Activated CD4-positive, alpha-beta T cell treated with anti-CD3 and anti-CD28 coated beads for 36 hours (primary cell): ENCODE results near the gene DUS3L. TPM values are rescaled to one million over a fixed set of nuclear protein-coding genes. Genes with fewer than 3 reads are reported as not detected.
A peak's percentile ranks its signal among the peaks of the same experiment; 100 is the strongest.

Experiments
- ATAC-seq: fragments of 200-7000 bp; cut with Tn5 transposase; one replicate; pipeline ENCODE4 v1.10.0; 2021; ENCODE audit warnings: mild to moderate bottlenecking, moderate library complexity
- CTCF ChIA-PET: fragments of 350-600 bp; sonication (Branson Sonifier 250); formaldehyde crosslinking; loops from one replicate; lab custom pipeline; 2021; ENCODE audit warnings: antibody characterized with exemption; lab: Charles Lee
- POLR2A ChIA-PET: fragments of 350-600 bp; sonication (Branson Sonifier 250); formaldehyde crosslinking; loops from one replicate; lab custom pipeline; 2021; ENCODE audit warnings: antibody characterized with exemption, inconsistent platforms; lab: Charles Lee
- DNase-seq: peaks from one replicate; pipeline ENCODE4 v3.0.0-alpha.2; 2020
- H3K27ac Mint-ChIP-seq: one replicate; pipeline ENCODE4 v1.8.0; 2021; ENCODE audit warnings: mixed read lengths
- H3K27me3 Mint-ChIP-seq: one replicate; pipeline ENCODE4 v1.8.0; 2021; ENCODE audit warnings: mixed read lengths
- H3K36me3 Mint-ChIP-seq: one replicate; pipeline ENCODE4 v1.8.0; 2021; ENCODE audit warnings: low read depth, mixed read lengths
- H3K4me1 Mint-ChIP-seq: one replicate; pipeline ENCODE4 v1.8.0; 2021; ENCODE audit warnings: mixed read lengths
- H3K4me3 Mint-ChIP-seq: one replicate; pipeline ENCODE4 v1.8.0; 2021; ENCODE audit warnings: mild to moderate bottlenecking, moderate library complexity, mixed read lengths
- H3K9me3 Mint-ChIP-seq: one replicate; pipeline ENCODE4 v1.8.0; 2021; ENCODE audit warnings: low read depth, mixed read lengths
- intact Hi-C, 2 experiments: fragments of 100-400 bp; cut with DNase I in 1 of 2; cut with micrococcal nuclease in 1 of 2; formaldehyde crosslinking; loops; one replicate each; pipeline versions ENCODE4 v1.14.2 to v1.15.1; 2022 to 2024; cut with DNase I, micrococcal nuclease
- total RNA-seq, 2 experiments: library from RNA; stranded (reverse); gene quantifications; one replicate each; pipeline ENCODE4 v1.2.3, GENCODE V29; 2021

DUS3L gene
- total RNA-seq, 2 experiments from 2014 or later = 59.4 to 63.9 TPM

DNA sequence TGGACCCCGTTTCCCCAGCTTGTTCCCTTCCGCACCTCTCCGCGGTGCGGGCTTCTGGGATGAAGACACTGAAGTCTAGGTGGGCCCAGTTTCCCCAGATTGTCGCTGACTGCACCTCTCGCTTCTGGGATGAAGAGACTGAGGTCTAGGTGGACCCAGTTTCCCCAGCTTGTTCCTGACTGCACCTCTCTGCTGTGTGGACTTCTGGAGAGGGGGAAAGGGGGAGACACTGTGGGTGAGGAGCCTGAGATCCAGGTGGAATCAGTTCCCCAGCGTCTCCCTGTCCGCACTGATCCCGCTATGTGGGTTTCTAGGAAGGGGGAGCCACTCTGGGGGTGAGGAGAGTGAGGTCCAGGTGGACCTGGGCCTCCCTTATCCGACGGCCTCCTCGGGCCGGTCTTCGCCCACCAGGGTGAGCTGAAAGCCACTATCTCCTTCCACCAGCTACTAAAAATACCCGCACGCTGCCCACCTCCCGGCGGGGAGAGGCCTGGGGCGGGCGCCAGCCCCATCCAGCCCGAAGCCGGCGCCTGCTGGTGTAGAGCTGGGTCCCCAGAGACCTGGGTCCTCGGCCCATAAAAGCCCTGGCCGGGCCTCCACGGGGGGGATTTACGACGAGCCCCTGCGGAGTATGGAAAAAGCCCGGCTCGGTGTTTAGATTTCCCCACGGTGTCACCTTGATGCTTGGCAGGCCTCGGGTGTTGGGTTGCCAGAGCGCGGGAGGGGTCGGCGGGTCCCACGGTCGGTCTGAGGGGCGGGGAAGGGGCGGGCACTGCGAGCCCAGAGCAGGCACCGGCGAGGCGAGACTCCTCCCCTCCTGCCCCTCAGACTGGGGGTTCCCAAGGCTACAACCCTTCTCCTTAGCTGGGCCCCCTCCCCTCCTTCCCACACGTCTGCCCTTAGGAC is 38.0 kb upstream of the DUS3L start:
- ATAC-seq (no peak), DNase-seq (peak; percentile 53)
- Mint-ChIP-seq H3K27me3 (no peaks in the 10 kb centered on the region), H3K4me3 (peak overlapping the region; percentile 92), H3K27ac (peak overlapping the region; percentile 96), H3K9me3 (no peaks in the 10 kb centered on the region), H3K36me3 (no peaks in the 10 kb centered on the region), H3K4me1 (peaks cover 4% of the 10 kb centered on the region)
- ChIA-PET CTCF (interaction anchor here (0.8 to 2.9 kb wide), 8 partner anchors 18 to 139 kb away, joined by 3 to 33 read pairs (median 4); partner anchors contain the start of genes NDUFA11, NRTN and VMAC), POLR2A (interaction anchor here (0.5 to 2.8 kb wide), 8 partner anchors 11 to 1155 kb away, joined by 3 to 25 read pairs (median 6); partner anchors contain the start of genes CATSPERD, DUS3L, LONP1 and NDUFA11)
- intact Hi-C loops = loop anchor here (1.0 to 5.0 kb wide), 12 partner anchors 25 to 1822 kb away; partner anchors contain the start of genes VMAC (in 2 of the 2), CATSPERD (in 1 of the 2), CRB3 (in 1 of the 2) and LONP1 (in 1 of the 2)

DNA sequence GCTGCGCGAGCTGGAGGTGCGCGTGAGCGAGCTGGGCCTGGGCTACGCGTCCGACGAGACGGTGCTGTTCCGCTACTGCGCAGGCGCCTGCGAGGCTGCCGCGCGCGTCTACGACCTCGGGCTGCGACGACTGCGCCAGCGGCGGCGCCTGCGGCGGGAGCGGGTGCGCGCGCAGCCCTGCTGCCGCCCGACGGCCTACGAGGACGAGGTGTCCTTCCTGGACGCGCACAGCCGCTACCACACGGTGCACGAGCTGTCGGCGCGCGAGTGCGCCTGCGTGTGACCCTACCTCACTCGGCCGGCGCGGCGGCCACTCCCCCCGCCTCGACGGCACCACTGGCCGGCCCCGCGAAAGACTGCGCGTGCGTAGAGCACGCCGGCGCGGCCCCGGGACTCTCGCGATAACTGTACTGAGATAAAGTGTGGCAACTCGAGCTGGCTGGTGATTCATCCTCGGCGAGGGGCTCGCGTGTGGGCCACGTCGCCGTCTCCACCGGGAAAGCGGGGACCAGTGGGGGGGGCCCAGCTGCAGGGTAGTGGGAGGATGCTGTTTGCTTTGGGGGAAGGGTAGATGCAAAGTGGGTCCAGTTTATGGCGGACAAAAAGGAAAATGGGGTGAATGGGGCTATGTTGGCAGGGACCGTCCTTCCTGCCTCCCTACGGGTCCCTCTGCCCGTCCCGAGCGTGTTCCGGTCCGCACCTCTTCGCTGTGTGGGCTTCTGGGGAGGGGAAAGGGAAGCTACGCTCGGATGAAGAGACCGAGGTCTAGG is 37.1 kb upstream of the DUS3L start:
- peak; percentile 84 for ATAC-seq
- DNase-seq = peak; percentile 98
- H3K4me3 Mint-ChIP-seq = peak overlapping the region; percentile 92
- H3K4me1 Mint-ChIP-seq = peaks cover 4% of the 10 kb centered on the region
- H3K36me3 Mint-ChIP-seq = no peaks in the 10 kb centered on the region
- ChIA-PET CTCF (interaction anchor here (0.6 to 2.9 kb wide), 10 partner anchors 17 to 1299 kb away, joined by 3 to 33 read pairs (median 4); partner anchors contain the start of genes NDUFA11, NRTN and VMAC), POLR2A (interaction anchor here (0.5 to 2.8 kb wide), 7 partner anchors 12 to 859 kb away, joined by 4 to 25 read pairs (median 6); partner anchors contain the start of genes CATSPERD, DUS3L, KDM4B and LONP1)
- H3K27me3 Mint-ChIP-seq = no peaks in the 10 kb centered on the region
- no peaks in the 10 kb centered on the region for H3K9me3 Mint-ChIP-seq
- intact Hi-C loops = loop anchor here (1.0 to 5.0 kb wide), 13 partner anchors 24 to 1821 kb away; partner anchors contain the start of genes VMAC (in 2 of the 2), CATSPERD (in 1 of the 2), CRB3 (in 1 of the 2) and LONP1 (in 1 of the 2)
- peak overlapping the region; percentile 96 for H3K27ac Mint-ChIP-seq

DNA sequence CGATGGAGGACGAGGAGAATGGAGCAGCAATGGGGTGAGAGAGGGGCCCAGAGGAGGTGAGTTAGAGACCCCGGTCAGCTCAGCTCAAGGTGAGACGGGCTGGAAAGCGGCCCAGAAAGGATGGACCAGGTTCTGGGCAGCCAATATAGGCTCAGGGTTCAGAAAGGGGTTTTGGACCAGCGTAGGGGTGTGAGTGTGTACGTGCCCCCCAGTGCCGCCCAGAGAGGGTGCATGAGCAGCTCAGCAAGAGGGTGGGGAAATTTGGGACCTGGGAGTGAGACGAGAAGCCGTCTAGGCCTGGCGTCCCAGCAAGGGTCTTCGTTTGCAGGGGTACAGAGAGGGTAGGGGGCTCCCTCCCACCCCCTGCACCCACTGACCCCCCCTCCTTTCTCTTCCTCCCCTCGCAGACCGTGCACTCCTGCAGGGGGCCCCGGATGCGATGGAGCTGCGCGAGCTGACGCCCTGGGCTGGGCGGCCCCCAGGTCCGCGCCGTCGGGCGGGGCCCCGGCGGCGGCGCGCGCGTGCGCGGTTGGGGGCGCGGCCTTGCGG is 36.5 kb upstream of the DUS3L start:
- Mint-ChIP-seq H3K36me3 (no peaks in the 10 kb centered on the region), H3K27me3 (no peaks in the 10 kb centered on the region), H3K9me3 (no peaks in the 10 kb centered on the region), H3K27ac (peak overlapping the region; percentile 84), H3K4me3 (peak overlapping the region; percentile 92), H3K4me1 (peaks cover 4% of the 10 kb centered on the region)
- DNase-seq (no peak), ATAC-seq (no peak)
- ChIA-PET CTCF (interaction anchor here (0.6 to 2.9 kb wide), 8 partner anchors 16 to 1299 kb away, joined by 3 to 33 read pairs (median 4); partner anchors contain the start of genes NRTN and VMAC), POLR2A (interaction anchor here (1.5 to 2.8 kb wide), 5 partner anchors 23 to 859 kb away, joined by 4 to 25 read pairs (median 12); partner anchors contain the start of genes CATSPERD, DUS3L, KDM4B and LONP1)
- intact Hi-C loops = loop anchor here in 1 of 2 experiments (2.0 to 5.0 kb wide), 3 partner anchors 125 to 1820 kb away; partner anchors contain the start of genes CRB3 and PIAS4

DNA sequence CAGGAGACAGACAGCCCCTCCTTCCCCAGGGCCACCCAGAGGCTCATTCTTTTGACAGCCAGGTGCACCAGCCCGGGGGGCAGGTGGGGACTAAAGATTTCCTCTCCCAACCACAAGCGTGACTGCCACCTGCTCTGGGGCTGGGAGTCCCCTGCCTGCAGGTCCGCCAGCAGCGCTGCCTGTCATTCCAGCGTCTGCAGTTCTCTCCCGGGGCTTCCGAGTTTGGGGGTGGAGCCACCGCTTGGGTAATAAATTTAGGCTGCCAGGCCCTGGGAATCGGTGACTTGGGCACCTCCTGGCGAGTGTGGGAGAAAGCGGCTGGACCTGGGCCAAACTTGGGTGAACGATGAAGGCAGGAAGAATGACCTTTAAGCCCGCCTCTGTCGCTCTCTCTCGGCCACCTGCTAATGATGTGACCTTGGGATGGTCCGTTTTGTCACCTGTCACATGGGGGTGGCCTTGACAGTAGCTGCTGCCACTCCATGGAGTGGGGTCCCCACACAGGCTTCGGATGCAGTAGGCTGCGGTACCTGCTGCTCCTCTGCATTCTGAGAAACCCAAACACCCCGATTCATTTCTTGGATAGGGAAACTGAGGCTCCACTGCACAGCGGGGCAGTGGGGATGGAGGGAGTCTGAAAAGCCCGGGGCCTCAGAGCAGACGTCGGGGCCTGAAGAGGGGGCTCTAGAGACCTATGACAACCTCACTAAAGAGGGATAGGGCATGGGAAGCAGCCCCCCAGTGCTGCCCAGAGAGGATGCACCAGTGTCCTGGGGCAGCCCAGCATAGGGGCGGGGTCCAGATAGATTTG is 35.8 kb upstream of the DUS3L start:
- Mint-ChIP-seq H3K27me3 (no peaks in the 10 kb centered on the region), H3K27ac (peak overlapping the region; percentile 84), H3K4me3 (peak overlapping the region; percentile 92), H3K9me3 (no peaks in the 10 kb centered on the region), H3K36me3 (no peaks in the 10 kb centered on the region), H3K4me1 (peaks cover 4% of the 10 kb centered on the region)
- ChIA-PET CTCF (interaction anchor here (2.9 kb wide), 1 partner anchor 23 kb away, joined by 33 read pairs; the partner anchor contains the start of gene NRTN), POLR2A (interaction anchor here (1.5 to 2.5 kb wide), 2 partner anchors 23 to 858 kb away, joined by 4 to 18 read pairs; partner anchors contain the start of gene KDM4B)
- peak; percentile 49 for DNase-seq
- intact Hi-C loops = loop anchor here in 1 of 2 experiments (2.0 to 5.0 kb wide), 3 partner anchors 126 to 1819 kb away; partner anchors contain the start of genes CRB3 and PIAS4
- ATAC-seq = no peak

DNA sequence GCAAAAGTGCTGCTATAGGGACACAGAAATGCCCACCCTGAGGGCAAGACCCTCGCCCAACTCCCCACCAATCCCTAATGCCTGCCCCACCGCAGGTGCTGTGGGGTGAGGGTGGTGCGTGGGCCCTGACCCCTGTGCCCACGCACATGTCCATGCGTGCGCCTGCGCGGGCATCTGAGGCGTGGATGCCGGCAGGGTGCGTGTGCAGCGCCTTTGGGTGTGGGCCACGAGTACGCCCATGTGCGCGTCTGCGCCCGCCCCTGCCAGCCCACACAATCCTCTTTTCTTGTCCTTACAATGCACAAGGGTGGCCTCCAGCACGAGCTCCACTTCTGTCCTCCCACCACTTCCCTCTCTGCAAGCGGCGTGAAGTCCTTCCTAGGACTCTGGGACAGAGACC is 34.2 kb upstream of the DUS3L start:
- H3K27ac Mint-ChIP-seq = no peak overlapping the region
- no peak for ATAC-seq
- H3K4me3 Mint-ChIP-seq = no peak overlapping the region
- H3K36me3 Mint-ChIP-seq = no peaks in the 10 kb centered on the region
- CTCF ChIA-PET = interaction anchor here (1.0 kb wide), 1 partner anchor 21 kb away, joined by 5 read pairs; no protein-coding TSS in a partner anchor
- intact Hi-C loops = loop anchor here in 1 of 2 experiments (5.0 kb wide), 2 partner anchors 637 to 1818 kb away; partner anchors contain the start of genes CRB3 and PIAS4
- DNase-seq = no peak
- H3K9me3 Mint-ChIP-seq = no peaks in the 10 kb centered on the region
- peaks cover 4% of the 10 kb centered on the region for H3K4me1 Mint-ChIP-seq
- peaks cover 3% of the 10 kb centered on the region for H3K27me3 Mint-ChIP-seq
- POLR2A ChIA-PET = no interaction called here

DNA sequence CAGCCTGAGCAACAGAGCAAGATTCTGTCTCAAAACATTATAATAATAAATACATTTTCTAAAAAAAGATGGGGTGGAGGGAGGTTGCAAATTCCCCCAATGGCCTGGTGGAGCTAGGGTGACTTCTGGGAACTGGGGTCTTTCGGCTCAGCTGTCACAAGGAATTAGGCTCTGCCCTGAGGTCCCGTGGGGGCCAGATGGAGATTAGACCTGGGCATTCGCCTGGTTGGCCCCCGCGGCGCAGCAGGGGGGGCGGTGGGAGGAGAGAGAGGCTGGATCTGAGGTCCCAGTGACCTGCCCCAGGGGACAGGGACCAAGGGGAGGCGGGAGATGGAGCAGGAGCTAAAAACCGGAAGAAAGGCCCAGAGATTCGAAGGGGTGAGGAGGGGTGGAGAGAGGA is 33.8 kb upstream of the DUS3L start:
- POLR2A ChIA-PET = no interaction called here
- CTCF ChIA-PET = interaction anchor here (1.0 kb wide), 1 partner anchor 21 kb away, joined by 5 read pairs; no protein-coding TSS in a partner anchor
- intact Hi-C loops = loop anchor here in 1 of 2 experiments (5.0 kb wide), 2 partner anchors 638 to 1817 kb away; partner anchors contain the start of genes CRB3 and PIAS4
- no peak overlapping the region for H3K4me3 Mint-ChIP-seq
- H3K9me3 Mint-ChIP-seq = no peaks in the 10 kb centered on the region
- no peak for ATAC-seq
- peaks cover 4% of the 10 kb centered on the region for H3K4me1 Mint-ChIP-seq
- peaks cover 3% of the 10 kb centered on the region for H3K27me3 Mint-ChIP-seq
- H3K27ac Mint-ChIP-seq = no peak overlapping the region
- no peak for DNase-seq
- H3K36me3 Mint-ChIP-seq = no peaks in the 10 kb centered on the region

DNA sequence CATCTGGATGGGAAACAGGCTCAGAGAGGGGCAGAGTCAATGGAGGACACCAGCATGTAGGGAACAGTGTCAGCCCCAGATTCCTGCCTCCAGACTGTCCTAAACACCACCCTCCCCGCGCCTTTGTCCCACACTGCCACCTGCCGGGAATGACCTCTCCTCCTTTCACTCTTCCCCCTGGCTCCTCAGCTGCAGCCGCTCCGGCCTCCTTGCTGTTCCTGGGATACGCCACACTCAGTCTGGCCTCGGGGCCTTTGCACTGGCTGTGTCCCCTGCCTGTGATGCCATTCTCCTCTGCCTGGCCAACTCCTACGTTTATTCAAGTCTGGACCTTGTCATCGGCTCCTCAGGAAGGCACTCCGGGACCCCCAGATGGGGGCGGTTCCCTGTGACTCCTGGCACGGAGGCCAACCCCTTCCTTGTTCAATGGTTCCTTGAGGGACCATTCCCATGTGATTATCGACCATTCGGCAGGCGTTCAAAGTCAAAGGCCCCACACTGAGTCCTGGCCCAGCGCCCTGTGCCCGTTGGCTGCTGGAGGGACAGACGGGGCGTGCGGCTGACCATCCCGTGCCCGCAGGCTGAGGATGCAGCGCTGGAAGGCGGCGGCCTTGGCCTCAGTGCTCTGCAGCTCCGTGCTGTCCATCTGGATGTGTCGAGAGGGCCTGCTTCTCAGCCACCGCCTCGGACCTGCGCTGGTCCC is 32.8 kb upstream of the DUS3L start:
- Mint-ChIP-seq H3K27ac (no peak overlapping the region), H3K9me3 (no peaks in the 10 kb centered on the region), H3K4me3 (no peak overlapping the region), H3K4me1 (peaks cover 4% of the 10 kb centered on the region), H3K27me3 (peaks cover 3% of the 10 kb centered on the region), H3K36me3 (no peaks in the 10 kb centered on the region)
- no peak for ATAC-seq
- intact Hi-C loops = no loop called here
- ChIA-PET POLR2A (no interaction called here), CTCF (no interaction called here)
- no peak for DNase-seq

DNA sequence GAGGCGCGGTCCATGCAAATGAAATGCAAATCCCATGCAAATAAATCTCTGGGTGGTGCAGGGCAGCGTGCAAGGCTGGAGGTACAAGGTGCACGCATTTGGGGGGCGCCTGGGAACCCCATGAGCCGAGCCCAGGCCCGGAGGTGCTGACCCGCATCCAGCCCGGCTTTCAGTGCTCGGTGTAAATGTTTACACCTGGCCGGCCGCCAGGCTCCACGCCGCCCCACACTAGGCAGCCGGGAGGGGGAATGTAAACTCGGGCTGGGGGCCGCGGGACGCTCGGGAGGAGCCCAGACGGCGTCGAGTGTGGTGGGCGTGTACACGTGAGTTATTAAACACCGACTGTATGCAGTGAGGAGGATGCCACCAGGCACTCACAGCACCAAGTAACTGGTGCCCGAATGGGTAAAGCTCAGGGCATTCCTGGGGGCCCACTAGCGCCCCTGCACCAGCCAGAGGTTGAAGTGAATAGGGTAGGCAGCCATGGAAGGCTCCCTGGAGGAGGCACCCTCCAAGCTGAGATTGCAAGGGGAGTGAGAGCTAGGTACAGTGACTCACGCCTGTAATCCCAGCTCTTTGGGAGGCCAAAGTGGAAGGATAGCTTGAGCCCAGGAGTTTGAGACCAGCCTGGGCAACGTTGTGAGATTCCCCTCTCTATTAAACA is 31.4 kb upstream of the DUS3L start:
- DNase-seq = no peak
- Mint-ChIP-seq H3K4me1 (peaks cover 4% of the 10 kb centered on the region), H3K27ac (no peak overlapping the region), H3K9me3 (no peaks in the 10 kb centered on the region), H3K36me3 (no peaks in the 10 kb centered on the region), H3K27me3 (peaks cover 3% of the 10 kb centered on the region), H3K4me3 (no peak overlapping the region)
- intact Hi-C loops = no loop called here
- CTCF ChIA-PET = interaction anchor here (1.2 to 2.7 kb wide), 2 partner anchors 16 to 18 kb away, joined by 4 to 8 read pairs; partner anchors contain the start of gene NRTN
- POLR2A ChIA-PET = interaction anchor here (0.6 kb wide), 1 partner anchor 345 kb away, joined by 3 read pairs; no protein-coding TSS in a partner anchor
- ATAC-seq = no peak
